ENCODE measurements around the gene HBP1.

- no peak for TF ChIP-seq EZH2 (IDR thresholded peaks at IDR 0.05; ENCODE audit: borderline replicate concordance)
- TF ChIP-seq, protein P1, sequence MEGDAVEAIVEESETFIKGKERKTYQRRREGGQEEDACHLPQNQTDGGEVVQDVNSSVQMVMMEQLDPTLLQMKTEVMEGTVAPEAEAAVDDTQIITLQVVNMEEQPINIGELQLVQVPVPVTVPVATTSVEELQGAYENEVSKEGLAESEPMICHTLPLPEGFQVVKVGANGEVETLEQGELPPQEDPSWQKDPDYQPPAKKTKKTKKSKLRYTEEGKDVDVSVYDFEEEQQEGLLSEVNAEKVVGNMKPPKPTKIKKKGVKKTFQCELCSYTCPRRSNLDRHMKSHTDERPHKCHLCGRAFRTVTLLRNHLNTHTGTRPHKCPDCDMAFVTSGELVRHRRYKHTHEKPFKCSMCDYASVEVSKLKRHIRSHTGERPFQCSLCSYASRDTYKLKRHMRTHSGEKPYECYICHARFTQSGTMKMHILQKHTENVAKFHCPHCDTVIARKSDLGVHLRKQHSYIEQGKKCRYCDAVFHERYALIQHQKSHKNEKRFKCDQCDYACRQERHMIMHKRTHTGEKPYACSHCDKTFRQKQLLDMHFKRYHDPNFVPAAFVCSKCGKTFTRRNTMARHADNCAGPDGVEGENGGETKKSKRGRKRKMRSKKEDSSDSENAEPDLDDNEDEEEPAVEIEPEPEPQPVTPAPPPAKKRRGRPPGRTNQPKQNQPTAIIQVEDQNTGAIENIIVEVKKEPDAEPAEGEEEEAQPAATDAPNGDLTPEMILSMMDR (IDR thresholded peaks at IDR 0.05; ENCODE audit: poor library complexity), result no peak
- no peak for TF ChIP-seq EZH2phosphoT487 (IDR thresholded peaks at IDR 0.05; ENCODE audit: low read depth, severe bottlenecking, unreplicated experiment)
Measured at GRCh38 chr7:107220356-107220755, 51.6 kb downstream of the HBP1 start.

Measured in hepatocyte (in vitro differentiated cells).